ENCODE measurements around the gene ADAM12.

The ADAM12 gene

GRCh38 chr10:126146771-126147170 lies 241.5 kb downstream of the ADAM12 start:
- TF ChIP-seq CTCF (IDR thresholded peaks at IDR 0.05; ENCODE audit: extremely low read depth, insufficient read depth, missing control alignments): no peak

GRCh38 chr10:126143117-126143516 lies 245.2 kb downstream of the ADAM12 start:
- no peak for DNase-seq (ENCODE audit: low spot score)
- in situ Hi-C loops (cut with MboI; ENCODE audit: low pct_unique_long_range_greater_than_20kb, low sequenced_read_pairs, unreplicated experiment): no loop called here
- TF ChIP-seq CTCF (IDR thresholded peaks at IDR 0.05; ENCODE audit: extremely low read depth, insufficient read depth, missing control alignments): no peak

More at GRCh38 chr10:126146771-126147170, 241.5 kb downstream of the ADAM12 start:
- no peak for DNase-seq (ENCODE audit: low spot score)
- in situ Hi-C loops (cut with MboI; ENCODE audit: low pct_unique_long_range_greater_than_20kb, low sequenced_read_pairs, unreplicated experiment): no loop called here

GRCh38 chr10:126140746-126141273 lies 247.5 kb downstream of the ADAM12 start:
- no peak for DNase-seq (ENCODE audit: low spot score)
- no peak for TF ChIP-seq CTCF (IDR thresholded peaks at IDR 0.05; ENCODE audit: extremely low read depth, insufficient read depth, missing control alignments)
- in situ Hi-C loops (cut with MboI; ENCODE audit: low pct_unique_long_range_greater_than_20kb, low sequenced_read_pairs, unreplicated experiment): no loop called here

- in situ Hi-C loops (cut with MboI; ENCODE audit: low pct_unique_long_range_greater_than_20kb, low sequenced_read_pairs, unreplicated experiment): no loop called here
- DNase-seq (ENCODE audit: low spot score): no peak
- TF ChIP-seq CTCF (IDR thresholded peaks at IDR 0.05; ENCODE audit: extremely low read depth, insufficient read depth, missing control alignments): no peak
These were observed 250.6 kb downstream of the ADAM12 start for GRCh38 chr10:126137562-126138221.

GRCh38 chr10:126135941-126136595 lies 252.2 kb downstream of the ADAM12 start:
- TF ChIP-seq CTCF (IDR thresholded peaks at IDR 0.05; ENCODE audit: extremely low read depth, insufficient read depth, missing control alignments): no peak
- DNase-seq (ENCODE audit: low spot score): no peak
- in situ Hi-C loops (cut with MboI; ENCODE audit: low pct_unique_long_range_greater_than_20kb, low sequenced_read_pairs, unreplicated experiment): no loop called here

GRCh38 chr10:126135177-126135576 lies 253.1 kb downstream of the ADAM12 start:
- TF ChIP-seq CTCF (IDR thresholded peaks at IDR 0.05; ENCODE audit: extremely low read depth, insufficient read depth, missing control alignments): no peak
- DNase-seq (ENCODE audit: low spot score): no peak
- in situ Hi-C loops (cut with MboI; ENCODE audit: low pct_unique_long_range_greater_than_20kb, low sequenced_read_pairs, unreplicated experiment): no loop called here

All from GM13977 (cell line).